ENCODE measurements around the gene ANKRD55. TPM values are rescaled to one million over a fixed set of nuclear protein-coding genes. Genes with fewer than 3 reads are reported as not detected.
A peak's percentile ranks its signal among the peaks of the same experiment; 100 is the strongest.
"Not testable (repeated sequence)": the region's sequence is repeated elsewhere in the genome, so short reads cannot be mapped to it uniquely, and the experiment has no call there.

The ANKRD55 gene
- total RNA-seq, 3 donors from 2014 or later (not counting 1 experiment from before 2014, with no cell fraction given): 0.88 TPM; not detected in 2

- H3K27ac ChIP-seq (ENCODE audit: low read length): no peak overlapping the region
- ATAC-seq (peak in 1 of 3 donors; percentile 61), DNase-seq (peak in 1 of 2 donors; percentile 37)
- H3K4me3 ChIP-seq (ENCODE audit: low read length): no peak overlapping the region
- H3K4me1 ChIP-seq (ENCODE audit: control insufficient read depth, insufficient read depth, low read length): peaks cover 38% of the 10 kb centered on the region
- H3K27me3 ChIP-seq (ENCODE audit: control insufficient read depth, insufficient read depth, low read length): no peaks in the 10 kb centered on the region
- H3K4me3 Mint-ChIP-seq: no peak overlapping the region
- no peaks in the 10 kb centered on the region for H3K27me3 Mint-ChIP-seq (ENCODE audit: low read depth in 2 of 2)
- H3K4me1 Mint-ChIP-seq: peaks cover 11 to 15% of the 10 kb centered on the region in 2 donors
- no peak for TF ChIP-seq CTCF (IDR thresholded peaks at IDR 0.05)
- H3K9me3 Mint-ChIP-seq: no peaks in the 10 kb centered on the region
- H3K9me3 ChIP-seq (ENCODE audit: control insufficient read depth, insufficient read depth, low read length): no peaks in the 10 kb centered on the region
- H3K27ac Mint-ChIP-seq: no peak overlapping the region
- WGBS (ENCODE audit: insufficient coverage): 69% methylated on average over 3 of the region's 4 CpGs
- intact Hi-C loops (cut with micrococcal nuclease): no loop called here
- H3K36me3 ChIP-seq (ENCODE audit: control insufficient read depth, insufficient read depth, low read length): no peaks in the 10 kb centered on the region
- H3K36me3 Mint-ChIP-seq: no peaks in the 10 kb centered on the region
These were observed 77.0 kb downstream of the ANKRD55 start for GRCh38 chr5:56155992-56156584.

GRCh38 chr5:56154732-56155484 is 78.2 kb downstream of the ANKRD55 start:
- peak in 1 of 2 donors; percentile 57 for DNase-seq

GRCh38 chr5:56152437-56152836 is 80.7 kb downstream of the ANKRD55 start:
- no peak for TF ChIP-seq CTCF (IDR thresholded peaks at IDR 0.05)
- DNase-seq (peak in 1 of 2 donors; percentile 58), ATAC-seq (no peak)
- intact Hi-C loops (cut with micrococcal nuclease): no loop called here
- peaks cover 22% of the 10 kb centered on the region for H3K4me1 ChIP-seq (ENCODE audit: control insufficient read depth, insufficient read depth, low read length)
- Mint-ChIP-seq H3K4me3 (peak overlapping the region; percentile 55), H3K9me3 (no peaks in the 10 kb centered on the region), H3K36me3 (no peaks in the 10 kb centered on the region), H3K4me1 (peaks cover 11 to 15% of the 10 kb centered on the region in 2 donors), H3K27ac (peak overlapping the region in 1 of 2 donors; percentile 42), H3K27me3 (ENCODE audit: low read depth in 2 of 2) (peaks cover 0 to 7% of the 10 kb centered on the region in 2 donors)
- H3K27ac ChIP-seq (ENCODE audit: low read length): no peak overlapping the region
- no peaks in the 10 kb centered on the region for H3K9me3 ChIP-seq (ENCODE audit: control insufficient read depth, insufficient read depth, low read length)
- H3K4me3 ChIP-seq (ENCODE audit: low read length): no peak overlapping the region
- H3K27me3 ChIP-seq (ENCODE audit: control insufficient read depth, insufficient read depth, low read length): peaks cover 2% of the 10 kb centered on the region
- no peaks in the 10 kb centered on the region for H3K36me3 ChIP-seq (ENCODE audit: control insufficient read depth, insufficient read depth, low read length)
- 0% methylated on average over 2 of the region's 2 CpGs for WGBS (ENCODE audit: insufficient coverage)

More at GRCh38 chr5:56154732-56155484, 78.2 kb downstream of the ANKRD55 start:
- no peak for TF ChIP-seq CTCF (IDR thresholded peaks at IDR 0.05)
- Mint-ChIP-seq H3K27me3 (ENCODE audit: low read depth in 2 of 2) (no peaks in the 10 kb centered on the region), H3K4me3 (no peak overlapping the region), H3K9me3 (no peaks in the 10 kb centered on the region), H3K4me1 (peaks cover 11 to 15% of the 10 kb centered on the region in 2 donors), H3K27ac (no peak overlapping the region), H3K36me3 (no peaks in the 10 kb centered on the region)
- peaks cover 33% of the 10 kb centered on the region for H3K4me1 ChIP-seq (ENCODE audit: control insufficient read depth, insufficient read depth, low read length)
- H3K27me3 ChIP-seq (ENCODE audit: control insufficient read depth, insufficient read depth, low read length): no peaks in the 10 kb centered on the region
- no peaks in the 10 kb centered on the region for H3K9me3 ChIP-seq (ENCODE audit: control insufficient read depth, insufficient read depth, low read length)
- no peak for ATAC-seq
- H3K36me3 ChIP-seq (ENCODE audit: control insufficient read depth, insufficient read depth, low read length): no peaks in the 10 kb centered on the region
- WGBS (ENCODE audit: insufficient coverage): 81% methylated on average over 9 of the region's 9 CpGs
- intact Hi-C loops (cut with micrococcal nuclease): no loop called here
- H3K27ac ChIP-seq (ENCODE audit: low read length): no peak overlapping the region
- no peak overlapping the region for H3K4me3 ChIP-seq (ENCODE audit: low read length)

- H3K36me3 Mint-ChIP-seq; intact Hi-C loops (cut with micrococcal nuclease): not testable (repeated sequence)
- 93% methylated on average over 5 of the region's 9 CpGs for WGBS (ENCODE audit: insufficient coverage)
These were observed 82.4 kb downstream of the ANKRD55 start for GRCh38 chr5:56150756-56151155.

More at GRCh38 chr5:56150756-56151155, 82.4 kb downstream of the ANKRD55 start:
- not testable (repeated sequence) for H3K9me3 ChIP-seq (ENCODE audit: control insufficient read depth, insufficient read depth, low read length); H3K27ac Mint-ChIP-seq; H3K9me3 Mint-ChIP-seq; H3K4me1 Mint-ChIP-seq; H3K36me3 ChIP-seq (ENCODE audit: control insufficient read depth, insufficient read depth, low read length); H3K4me3 ChIP-seq (ENCODE audit: low read length); H3K27me3 Mint-ChIP-seq (ENCODE audit: low read depth in 2 of 2); ATAC-seq; H3K4me3 Mint-ChIP-seq; DNase-seq; H3K27me3 ChIP-seq (ENCODE audit: control insufficient read depth, insufficient read depth, low read length); H3K27ac ChIP-seq (ENCODE audit: low read length); H3K4me1 ChIP-seq (ENCODE audit: control insufficient read depth, insufficient read depth, low read length)
